Sigmoid colon (tissue), 3 donors: ENCODE data around the gene ARHGEF1.

Experiments
- CTCF ChIP-seq, 4 experiments: fragments of 450-650 bp in 3 of 4; fragments of 200-600 bp in 1 of 4; IDR thresholded peaks; one replicate each; pipeline ENCODE4 v1.5.1; 2016 to 2019; ENCODE audit warnings: antibody characterized with exemption in 4 of 4, mild to moderate bottlenecking in 3 of 4, moderate library complexity in 2 of 4
- POLR2A ChIP-seq, 2 donors: fragments of 450-650 bp; IDR thresholded peaks; one replicate each; pipeline ENCODE4 v1.6.1; 2016; ENCODE audit warnings: antibody characterized with exemption in 2 of 2, mild to moderate bottlenecking in 2 of 2, moderate library complexity in 2 of 2

DNA sequence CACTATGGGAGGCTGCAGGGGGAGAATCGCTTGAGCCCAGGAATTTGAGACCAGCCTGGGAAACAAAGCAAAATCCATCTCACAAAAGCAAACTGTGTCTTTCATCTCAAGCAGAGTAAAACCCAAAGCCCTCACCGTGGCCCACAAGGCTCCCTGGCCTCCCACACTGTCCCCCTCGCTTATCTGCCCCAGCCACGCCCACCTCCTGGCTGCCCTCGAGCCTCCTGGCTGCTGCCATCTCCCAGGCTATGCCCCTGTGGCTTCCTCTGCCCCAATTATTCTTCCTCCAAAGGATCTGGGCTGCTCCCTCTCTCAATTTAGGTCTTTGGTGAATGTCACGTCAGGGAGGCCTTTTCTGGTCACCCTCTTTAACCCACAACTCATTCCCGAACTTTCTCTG, 72.5 kb downstream of the ARHGEF1 start:
- TF ChIP-seq POLR2A (IDR thresholded peaks at IDR 0.05) (no peak), CTCF (IDR thresholded peaks at IDR 0.05) (no peak)
